ENCODE measurements around the gene RAB24.
"Not testable (repeated sequence)": the region's sequence is repeated elsewhere in the genome, so short reads cannot be mapped to it uniquely, and the experiment has no call there.

RAB24 gene

DNA sequence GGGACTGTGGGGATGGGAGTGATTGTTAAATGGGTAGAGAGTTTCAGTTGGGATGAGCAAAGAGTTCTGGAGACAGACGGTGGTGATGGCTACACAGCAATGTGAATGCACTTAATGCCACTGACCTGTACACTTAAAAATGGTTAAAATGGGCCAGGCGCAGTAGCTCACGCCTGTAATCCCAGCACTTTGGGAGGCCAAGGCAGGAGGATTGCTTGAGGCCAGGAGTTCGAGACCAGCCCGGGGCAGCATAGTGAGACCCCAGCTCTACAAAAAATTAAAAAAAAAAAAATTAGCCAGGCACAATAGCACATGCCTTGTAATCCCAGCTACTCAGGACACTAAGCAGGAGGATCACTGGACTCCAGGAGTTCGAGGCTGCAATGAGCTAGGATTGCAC, 40.3 kb upstream of the RAB24 start:
- WGBS, 2 experiments: 91 to 92% methylated on average over 6 of the region's 6 CpGs
- Histone ChIP-seq H3K27me3 (ENCODE audit: control insufficient read depth, insufficient read depth, low read length, poor library complexity, severe bottlenecking) (no peaks in the 10 kb centered on the region), H3K9me3 (ENCODE audit: control insufficient read depth, low read length) (no peaks in the 10 kb centered on the region), H3K36me3 (ENCODE audit: control insufficient read depth, insufficient read depth, low read length) (no peaks in the 10 kb centered on the region), H3K4me3 (ENCODE audit: insufficient read depth, low read depth, low read length) (no peak overlapping the region), H3K4me1 (ENCODE audit: control insufficient read depth, insufficient read depth, low read length) (peaks cover under 1% of the 10 kb centered on the region), H3K27ac (ENCODE audit: insufficient read depth, low read depth, low read length, poor library complexity, severe bottlenecking) (no peak overlapping the region)

DNA sequence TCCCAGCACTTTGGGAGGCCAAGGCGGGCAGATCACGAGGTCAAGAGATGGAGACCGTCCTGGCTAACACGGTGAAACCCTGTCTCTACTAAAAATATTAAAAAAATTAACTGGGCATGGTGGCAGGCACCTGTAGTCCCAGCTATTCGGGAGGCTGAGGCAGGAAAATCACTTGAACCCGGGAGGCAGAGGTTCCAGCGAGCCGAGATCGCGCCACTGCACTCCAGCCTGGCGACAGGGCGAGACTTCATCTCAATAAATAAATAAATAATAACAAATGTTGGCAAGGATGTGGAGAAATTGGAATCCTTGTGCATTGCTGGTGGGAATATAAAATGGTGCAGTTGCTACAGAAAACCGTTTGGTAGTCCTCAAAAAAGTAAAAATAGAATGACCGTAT, 39.5 kb upstream of the RAB24 start:
- H3K36me3 ChIP-seq (ENCODE audit: control insufficient read depth, insufficient read depth, low read length); H3K27me3 ChIP-seq (ENCODE audit: control insufficient read depth, insufficient read depth, low read length, poor library complexity, severe bottlenecking); H3K27ac ChIP-seq (ENCODE audit: insufficient read depth, low read depth, low read length, poor library complexity, severe bottlenecking); H3K4me3 ChIP-seq (ENCODE audit: insufficient read depth, low read depth, low read length); H3K9me3 ChIP-seq (ENCODE audit: control insufficient read depth, low read length); H3K4me1 ChIP-seq (ENCODE audit: control insufficient read depth, insufficient read depth, low read length): not testable (repeated sequence)
- 91 to 97% methylated on average over 12 to 13 of the region's 14 CpGs for WGBS, 2 experiments

DNA sequence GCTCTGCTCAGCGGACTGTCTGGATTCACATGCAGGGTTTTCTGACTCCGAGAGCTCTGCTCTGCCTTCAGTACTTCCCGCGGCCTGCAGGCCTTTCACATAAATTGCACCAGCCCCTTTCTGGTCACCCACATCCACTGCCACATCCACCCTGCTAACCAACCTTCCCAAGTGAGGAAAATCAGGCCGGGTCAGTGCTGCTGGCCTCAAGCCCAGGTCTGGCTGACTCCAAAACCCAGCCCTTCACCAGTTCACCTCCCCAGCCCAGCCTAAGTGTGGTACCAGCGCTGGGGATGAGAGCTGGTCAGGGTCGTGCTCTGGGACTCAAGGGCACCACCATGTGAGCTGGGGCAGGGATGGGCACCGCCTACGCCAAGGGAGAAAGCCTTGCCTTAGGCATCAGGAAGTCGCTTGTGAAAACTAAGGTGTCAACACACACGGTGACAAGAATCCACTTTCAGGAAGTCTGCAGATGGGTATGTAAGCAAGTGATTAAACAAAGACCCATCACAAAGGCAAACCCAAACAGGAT, 35.7 kb upstream of the RAB24 start:
- no peaks in the 10 kb centered on the region for H3K27me3 ChIP-seq (ENCODE audit: control insufficient read depth, insufficient read depth, low read length, poor library complexity, severe bottlenecking)
- H3K27ac ChIP-seq (ENCODE audit: insufficient read depth, low read depth, low read length, poor library complexity, severe bottlenecking): no peak overlapping the region
- H3K4me3 ChIP-seq (ENCODE audit: insufficient read depth, low read depth, low read length): no peak overlapping the region
- H3K9me3 ChIP-seq (ENCODE audit: control insufficient read depth, low read length): no peaks in the 10 kb centered on the region
- WGBS, 2 experiments: 85 to 87% methylated on average over 11 of the region's 11 CpGs
- H3K4me1 ChIP-seq (ENCODE audit: control insufficient read depth, insufficient read depth, low read length): no peaks in the 10 kb centered on the region
- peaks cover 21% of the 10 kb centered on the region for H3K36me3 ChIP-seq (ENCODE audit: control insufficient read depth, insufficient read depth, low read length)

DNA sequence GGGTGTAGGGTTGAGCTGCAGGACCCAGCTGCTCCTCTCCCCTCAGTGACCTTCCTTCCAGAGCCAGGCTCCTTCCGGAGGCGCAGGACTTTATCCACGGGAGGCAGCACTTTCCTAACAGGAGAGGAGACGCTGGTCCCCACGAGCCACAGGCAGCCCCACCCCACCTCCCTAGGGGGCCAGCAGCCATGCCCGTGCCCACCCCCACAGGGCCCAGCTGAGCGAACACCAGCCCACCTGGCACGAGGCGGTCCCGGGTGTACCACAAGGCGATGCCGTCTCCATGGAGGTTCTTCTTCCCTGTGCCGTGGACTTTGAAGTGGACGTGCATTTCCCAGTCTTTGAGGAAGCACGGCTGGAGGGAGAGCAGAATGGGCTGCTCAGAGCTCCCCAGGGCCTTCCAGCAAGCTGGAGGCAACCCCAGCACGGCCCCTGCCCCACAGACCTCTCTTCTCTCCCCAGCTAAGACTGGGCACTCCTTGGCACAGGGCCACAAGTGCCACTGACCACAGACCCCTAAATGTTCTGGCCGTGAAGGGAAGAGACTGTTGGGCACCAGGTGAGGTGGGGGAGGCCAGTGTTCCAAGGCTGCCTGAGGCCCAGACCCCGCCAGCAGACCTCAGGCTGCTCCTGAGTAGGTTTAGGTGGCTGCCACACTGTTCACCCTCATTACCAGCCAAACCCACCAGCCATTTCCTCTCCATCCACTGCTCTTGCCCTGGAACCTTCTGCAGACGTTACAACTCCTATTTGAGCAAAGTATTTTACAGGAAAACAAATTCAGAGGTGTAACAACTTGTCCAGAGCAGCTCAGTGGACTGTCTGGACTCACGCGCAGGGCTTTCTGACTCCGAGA, 35.0 kb upstream of the RAB24 start:
- Histone ChIP-seq H3K27me3 (ENCODE audit: control insufficient read depth, insufficient read depth, low read length, poor library complexity, severe bottlenecking) (no peaks in the 10 kb centered on the region), H3K4me1 (ENCODE audit: control insufficient read depth, insufficient read depth, low read length) (no peaks in the 10 kb centered on the region), H3K4me3 (ENCODE audit: insufficient read depth, low read depth, low read length) (no peak overlapping the region), H3K9me3 (ENCODE audit: control insufficient read depth, low read length) (no peaks in the 10 kb centered on the region), H3K36me3 (ENCODE audit: control insufficient read depth, insufficient read depth, low read length) (peaks cover 28% of the 10 kb centered on the region), H3K27ac (ENCODE audit: insufficient read depth, low read depth, low read length, poor library complexity, severe bottlenecking) (no peak overlapping the region)
- 89% methylated on average over 22 of the region's 22 CpGs for WGBS, 2 experiments

DNA sequence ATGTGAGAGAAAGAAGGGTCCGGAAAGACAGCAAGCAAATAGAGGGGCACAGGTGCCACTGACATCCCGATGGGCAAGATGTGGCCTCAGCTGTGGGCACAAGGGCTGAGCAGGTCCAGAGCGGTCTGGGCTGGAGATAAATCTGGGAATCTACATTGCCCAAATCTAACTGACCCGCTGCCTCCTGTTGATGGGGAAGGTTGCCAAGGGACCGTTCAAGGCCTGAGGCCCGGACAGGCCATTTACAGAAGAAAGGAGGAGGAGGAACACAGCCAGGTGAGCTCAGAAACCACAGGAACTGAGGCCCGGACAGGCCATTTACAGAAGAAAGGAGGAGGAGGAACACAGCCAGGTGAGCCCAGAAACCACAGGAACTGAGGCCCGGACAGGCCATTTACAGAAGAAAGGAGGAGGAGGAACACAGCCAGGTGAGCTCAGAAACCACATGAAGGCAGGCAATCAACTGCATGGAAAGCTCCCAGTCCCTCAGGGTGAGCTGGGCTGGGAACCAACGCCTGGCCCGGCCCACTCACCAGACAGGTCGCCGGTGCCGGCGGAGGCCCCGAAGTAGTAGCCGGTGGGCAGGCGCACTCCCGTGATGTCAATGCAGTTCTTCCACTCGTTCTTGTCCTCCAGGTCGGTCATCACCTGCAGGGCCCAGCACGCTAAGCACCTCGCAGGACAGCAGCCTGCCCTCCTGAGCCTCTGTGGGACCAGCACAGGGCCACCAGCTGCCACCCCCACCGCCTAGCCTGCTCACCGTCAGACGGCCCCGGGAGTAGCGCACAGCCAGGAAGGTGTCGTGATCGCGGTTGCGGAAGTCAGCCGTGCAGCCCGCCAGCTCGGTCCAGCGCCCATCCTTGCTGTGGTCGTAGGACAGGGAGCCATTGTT, 33.3 kb upstream of the RAB24 start:
- H3K27ac ChIP-seq (ENCODE audit: insufficient read depth, low read depth, low read length, poor library complexity, severe bottlenecking): no peak overlapping the region
- H3K36me3 ChIP-seq (ENCODE audit: control insufficient read depth, insufficient read depth, low read length): peaks cover 30% of the 10 kb centered on the region
- WGBS, 2 experiments: 96% methylated on average over 36 of the region's 36 CpGs
- no peaks in the 10 kb centered on the region for H3K4me1 ChIP-seq (ENCODE audit: control insufficient read depth, insufficient read depth, low read length)
- H3K4me3 ChIP-seq (ENCODE audit: insufficient read depth, low read depth, low read length): no peak overlapping the region
- no peaks in the 10 kb centered on the region for H3K9me3 ChIP-seq (ENCODE audit: control insufficient read depth, low read length)
- no peaks in the 10 kb centered on the region for H3K27me3 ChIP-seq (ENCODE audit: control insufficient read depth, insufficient read depth, low read length, poor library complexity, severe bottlenecking)

DNA sequence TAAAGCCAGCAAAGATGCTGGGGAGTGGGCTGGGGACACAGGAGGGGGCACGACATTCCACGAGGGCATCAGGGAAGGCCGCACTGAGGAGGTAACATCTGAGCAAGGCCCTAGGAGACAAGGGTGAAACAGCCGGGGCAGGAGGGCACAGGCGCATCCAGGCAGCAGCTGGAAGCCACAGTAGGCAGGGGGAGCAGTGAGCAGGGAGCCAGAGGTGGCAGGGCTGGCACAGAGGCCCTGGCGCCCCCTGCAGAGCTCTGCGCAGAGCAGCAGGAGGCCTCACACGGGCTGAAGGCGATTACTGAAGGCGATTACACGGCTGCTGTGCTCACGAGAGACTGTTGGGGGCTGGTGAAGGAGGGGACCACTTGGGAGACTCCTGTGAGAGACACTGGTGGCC, 32.6 kb upstream of the RAB24 start:
- WGBS, 2 experiments: 88% methylated on average over 12 of the region's 12 CpGs
- no peaks in the 10 kb centered on the region for H3K4me1 ChIP-seq (ENCODE audit: control insufficient read depth, insufficient read depth, low read length)
- H3K27me3 ChIP-seq (ENCODE audit: control insufficient read depth, insufficient read depth, low read length, poor library complexity, severe bottlenecking): no peaks in the 10 kb centered on the region
- peaks cover 30% of the 10 kb centered on the region for H3K36me3 ChIP-seq (ENCODE audit: control insufficient read depth, insufficient read depth, low read length)
- no peak overlapping the region for H3K4me3 ChIP-seq (ENCODE audit: insufficient read depth, low read depth, low read length)
- H3K27ac ChIP-seq (ENCODE audit: insufficient read depth, low read depth, low read length, poor library complexity, severe bottlenecking): no peak overlapping the region
- H3K9me3 ChIP-seq (ENCODE audit: control insufficient read depth, low read length): no peaks in the 10 kb centered on the region

DNA sequence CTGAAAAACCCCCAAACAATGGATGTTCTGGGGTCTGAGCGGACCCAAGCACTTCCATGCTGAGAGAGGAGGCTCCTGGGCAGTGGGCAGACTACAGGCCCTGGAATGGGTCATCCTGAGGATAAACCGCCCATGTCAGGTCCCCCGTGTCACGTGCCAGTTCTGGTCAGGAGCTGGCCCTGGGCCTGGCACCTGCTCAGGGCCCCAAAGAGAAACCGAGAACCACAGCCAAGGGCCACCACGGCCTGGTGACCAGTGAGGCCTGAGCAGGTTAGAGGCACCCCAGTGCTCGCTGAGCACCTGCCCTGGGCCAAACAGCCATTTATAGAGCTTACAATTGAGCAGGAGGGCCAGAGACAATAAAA, 32.2 kb upstream of the RAB24 start:
- peaks cover 30% of the 10 kb centered on the region for H3K36me3 ChIP-seq (ENCODE audit: control insufficient read depth, insufficient read depth, low read length)
- WGBS, 2 experiments: 95 to 96% methylated on average over 7 of the region's 7 CpGs
- no peaks in the 10 kb centered on the region for H3K9me3 ChIP-seq (ENCODE audit: control insufficient read depth, low read length)
- no peaks in the 10 kb centered on the region for H3K4me1 ChIP-seq (ENCODE audit: control insufficient read depth, insufficient read depth, low read length)
- H3K4me3 ChIP-seq (ENCODE audit: insufficient read depth, low read depth, low read length): no peak overlapping the region
- no peaks in the 10 kb centered on the region for H3K27me3 ChIP-seq (ENCODE audit: control insufficient read depth, insufficient read depth, low read length, poor library complexity, severe bottlenecking)
- H3K27ac ChIP-seq (ENCODE audit: insufficient read depth, low read depth, low read length, poor library complexity, severe bottlenecking): no peak overlapping the region

DNA sequence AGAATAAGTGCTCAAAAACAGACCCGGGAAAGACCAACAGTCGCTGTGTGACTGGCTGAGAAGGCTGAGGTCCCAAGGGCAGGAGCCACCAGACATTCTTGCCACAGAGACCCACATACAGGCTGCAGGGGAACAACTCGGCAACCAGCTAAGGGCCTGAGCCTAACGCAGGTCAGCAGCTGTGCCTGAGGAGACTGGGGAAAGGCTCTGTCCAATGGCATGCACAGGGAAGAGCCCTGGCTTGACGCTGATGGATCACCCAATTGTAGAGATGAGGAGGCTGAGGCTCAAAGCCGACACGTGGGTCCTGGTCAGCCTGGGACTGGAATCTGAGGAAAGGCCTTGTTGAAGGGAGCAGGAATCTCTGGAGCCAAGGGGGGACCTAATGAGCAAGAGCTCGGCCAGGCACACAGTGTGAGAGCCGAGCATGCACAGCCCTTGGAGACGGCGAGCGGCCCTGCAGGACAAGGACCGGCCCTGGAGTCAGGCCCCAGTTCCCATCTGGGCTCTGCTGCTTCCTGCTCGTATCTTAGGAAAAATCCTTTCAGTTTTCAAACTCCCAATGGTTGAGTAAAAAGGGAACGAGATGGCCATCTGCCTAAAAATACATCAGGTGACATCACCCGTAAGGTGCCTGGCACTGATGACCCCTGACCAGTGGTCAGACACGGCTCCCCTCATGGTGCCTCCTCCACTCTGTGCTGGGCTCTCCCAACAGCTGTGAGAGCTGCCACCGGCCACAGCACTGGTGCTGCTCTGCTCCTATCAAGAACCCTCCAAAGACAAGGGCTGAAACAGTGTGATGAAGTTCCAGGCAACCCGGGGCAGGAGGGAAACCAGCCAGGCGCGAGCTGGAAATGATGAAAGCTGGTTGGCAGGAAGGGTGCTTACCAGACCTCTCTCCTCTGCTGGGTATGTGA, 31.5 kb upstream of the RAB24 start:
- Histone ChIP-seq H3K4me3 (ENCODE audit: insufficient read depth, low read depth, low read length) (no peak overlapping the region), H3K27me3 (ENCODE audit: control insufficient read depth, insufficient read depth, low read length, poor library complexity, severe bottlenecking) (no peaks in the 10 kb centered on the region), H3K27ac (ENCODE audit: insufficient read depth, low read depth, low read length, poor library complexity, severe bottlenecking) (no peak overlapping the region), H3K36me3 (ENCODE audit: control insufficient read depth, insufficient read depth, low read length) (peaks cover 30% of the 10 kb centered on the region), H3K4me1 (ENCODE audit: control insufficient read depth, insufficient read depth, low read length) (no peaks in the 10 kb centered on the region), H3K9me3 (ENCODE audit: control insufficient read depth, low read length) (no peaks in the 10 kb centered on the region)
- 93 to 94% methylated on average over 21 of the region's 21 CpGs for WGBS, 2 experiments

DNA sequence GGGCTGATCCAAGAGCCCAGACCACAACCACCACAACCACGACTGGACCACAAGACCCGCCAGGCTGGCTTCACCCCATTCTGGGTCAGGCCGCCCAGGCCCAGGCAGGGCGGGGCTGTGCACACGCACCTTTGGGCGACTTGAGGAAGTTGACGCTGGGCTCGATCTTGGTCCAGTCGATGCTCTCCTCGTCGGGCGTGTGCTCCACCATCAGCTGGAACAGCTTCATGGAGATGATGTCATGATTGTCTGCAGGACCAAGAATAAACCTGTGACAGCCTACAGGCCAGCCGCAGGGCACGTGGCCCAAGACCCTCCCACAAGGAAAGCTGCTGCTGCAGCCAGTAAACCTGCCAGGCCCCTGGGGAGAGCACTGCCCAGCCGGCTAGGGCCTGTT, 30.6 kb upstream of the RAB24 start:
- Histone ChIP-seq H3K27ac (ENCODE audit: insufficient read depth, low read depth, low read length, poor library complexity, severe bottlenecking) (no peak overlapping the region), H3K4me1 (ENCODE audit: control insufficient read depth, insufficient read depth, low read length) (no peaks in the 10 kb centered on the region), H3K27me3 (ENCODE audit: control insufficient read depth, insufficient read depth, low read length, poor library complexity, severe bottlenecking) (no peaks in the 10 kb centered on the region), H3K9me3 (ENCODE audit: control insufficient read depth, low read length) (no peaks in the 10 kb centered on the region), H3K36me3 (ENCODE audit: control insufficient read depth, insufficient read depth, low read length) (peaks cover 30% of the 10 kb centered on the region), H3K4me3 (ENCODE audit: insufficient read depth, low read depth, low read length) (no peak overlapping the region)
- 95 to 96% methylated on average over 15 of the region's 15 CpGs for WGBS, 2 experiments

Data from ectodermal cell (in vitro differentiated cells).